HEK293 (cell line): ENCODE measurements around the gene LST1.

ENCODE experiments used
- CTCF ChIA-PET: fragments of 350-600 bp; formaldehyde crosslinking; extraction: SDS; loops from one replicate; lab custom pipeline; 2021; ENCODE audit warnings: antibody characterized with exemption; lab: Yijun Ruan, JAX
- POLR2A ChIA-PET: fragments of 300-600 bp; formaldehyde crosslinking; extraction: SDS; loops from one replicate; lab custom pipeline; 2020; ENCODE audit warnings: antibody characterized with exemption, inconsistent platforms; lab: Yijun Ruan, JAX
- H3K27ac ChIP-seq: fragments of 200-500 bp; sonication (Bioruptor generic); 2 replicates; pipeline ENCODE4 v1.5.1; 2014; ENCODE audit warnings: low read depth, low read length, control low read depth, inconsistent platforms; ENCODE audit errors: extremely low read depth
- H3K36me3 ChIP-seq, 2 experiments: fragments of 200-500 bp in 1 of 2; sonication (Bioruptor generic) in 1 of 2; 1 replicate in 1 of 2; 2 replicates in 1 of 2; pipeline ENCODE4 v1.5.1; 2014 to 2017; ENCODE audit warnings: inconsistent platforms in 2 of 2, low read length in 2 of 2; ENCODE audit not compliant: control insufficient read depth in 2 of 2, insufficient read depth in 1 of 2
- H3K4me1 ChIP-seq: fragments of 200-500 bp; sonication (Bioruptor generic); 2 replicates; pipeline ENCODE4 v1.5.1; 2014; ENCODE audit warnings: mild to moderate bottlenecking, low read length, inconsistent platforms; ENCODE audit not compliant: control insufficient read depth, insufficient read depth
- H3K4me3 ChIP-seq: 2 replicates; pipeline ENCODE4 v1.5.1; 2011; ENCODE audit warnings: low read depth, mild to moderate bottlenecking, control low read depth, low read length, moderate library complexity
- H3K9me3 ChIP-seq: fragments of 200-500 bp; sonication (Bioruptor generic); 2 replicates; pipeline ENCODE4 v1.5.1; 2014; ENCODE audit warnings: low read depth, low read length, inconsistent platforms; ENCODE audit not compliant: control insufficient read depth, insufficient read depth
- GFI1B ChIP-seq: fragments of 450-650 bp; formaldehyde crosslinking; IDR thresholded peaks from 2 replicates; pipeline ENCODE4 v1.5.1; 2016; ENCODE audit warnings: missing biosample characterization, missing genetic modification characterization
- GLI4 ChIP-seq: fragments of 450-650 bp; formaldehyde crosslinking; IDR thresholded peaks from 2 replicates; pipeline ENCODE4 v1.5.1; 2016; ENCODE audit warnings: missing biosample characterization, missing genetic modification characterization
- GLIS2 ChIP-seq: fragments of 450-650 bp; formaldehyde crosslinking; IDR thresholded peaks from 2 replicates; pipeline ENCODE4 v1.5.1; 2016; ENCODE audit warnings: missing biosample characterization, missing genetic modification characterization
- PBX3 ChIP-seq: sonication (generic); formaldehyde crosslinking; IDR thresholded peaks from 2 replicates; pipeline ENCODE4 v1.8.1; 2022; ENCODE audit warnings: mild to moderate bottlenecking, moderate library complexity, missing genetic modification reagents
- SETDB1 ChIP-seq: IDR thresholded peaks from one replicate; pipeline ENCODE4 v1.6.1; 2017; ENCODE audit warnings: mild to moderate bottlenecking, low read length, moderate library complexity, mixed read lengths; ENCODE audit not compliant: insufficient read length
- SP2 ChIP-seq: fragments of 450-650 bp; formaldehyde crosslinking; IDR thresholded peaks from 2 replicates; pipeline ENCODE4 v1.5.1; 2016; ENCODE audit warnings: missing biosample characterization, missing genetic modification characterization
- SP3 ChIP-seq: fragments of 450-650 bp; formaldehyde crosslinking; IDR thresholded peaks from 2 replicates; pipeline ENCODE4 v1.5.1; 2016; ENCODE audit warnings: missing biosample characterization, missing genetic modification characterization
- TCF7L2 ChIP-seq: IDR thresholded peaks from 2 replicates; pipeline ENCODE4 v1.6.1; 2011; ENCODE audit warnings: low read depth, mild to moderate bottlenecking, inconsistent platforms, low read length, moderate library complexity, borderline replicate concordance
- YY2 ChIP-seq: fragments of 450-650 bp; formaldehyde crosslinking; IDR thresholded peaks from 2 replicates; pipeline ENCODE4 v1.5.1; 2016; ENCODE audit warnings: missing biosample characterization, missing genetic modification characterization
- ZBTB17 ChIP-seq: fragments of 450-650 bp; formaldehyde crosslinking; IDR thresholded peaks from 2 replicates; pipeline ENCODE4 v1.5.1; 2016; ENCODE audit warnings: missing biosample characterization, missing genetic modification characterization
- ZBTB20 ChIP-seq: fragments of 450-650 bp; formaldehyde crosslinking; IDR thresholded peaks from 2 replicates; pipeline ENCODE4 v1.5.1; 2016; ENCODE audit warnings: missing biosample characterization, missing genetic modification characterization
- ZFP69B ChIP-seq: fragments of 450-650 bp; formaldehyde crosslinking; IDR thresholded peaks from 2 replicates; pipeline ENCODE4 v1.5.1; 2016; ENCODE audit warnings: missing biosample characterization, missing genetic modification characterization
- ZNF112 ChIP-seq: fragments of 450-650 bp; formaldehyde crosslinking; IDR thresholded peaks from 2 replicates; pipeline ENCODE4 v1.5.0; 2017; ENCODE audit warnings: missing biosample characterization, missing genetic modification characterization
- ZNF157 ChIP-seq: fragments of 450-650 bp; formaldehyde crosslinking; IDR thresholded peaks from 2 replicates; pipeline ENCODE4 v1.5.1; 2016; ENCODE audit warnings: missing biosample characterization, missing genetic modification characterization
- ZNF184 ChIP-seq: fragments of 450-650 bp; IDR thresholded peaks from 2 replicates; pipeline ENCODE4 v1.5.1; 2018; ENCODE audit warnings: missing biosample characterization, mild to moderate bottlenecking, missing genetic modification characterization
- ZNF248 ChIP-seq: fragments of 450-650 bp; formaldehyde crosslinking; IDR thresholded peaks from 2 replicates; pipeline ENCODE4 v1.5.1; 2017; ENCODE audit warnings: missing biosample characterization, missing genetic modification characterization
- ZNF433 ChIP-seq: fragments of 450-650 bp; formaldehyde crosslinking; IDR thresholded peaks from 2 replicates; pipeline ENCODE4 v1.5.1; 2016; ENCODE audit warnings: missing biosample characterization, missing genetic modification characterization, low read depth
- ZNF473 ChIP-seq: fragments of 450-650 bp; formaldehyde crosslinking; IDR thresholded peaks from 2 replicates; pipeline ENCODE4 v1.5.1; 2017; ENCODE audit warnings: missing biosample characterization, missing genetic modification characterization
- ZNF510 ChIP-seq: fragments of 450-650 bp; formaldehyde crosslinking; IDR thresholded peaks from 2 replicates; pipeline ENCODE4 v1.5.1; 2018; ENCODE audit warnings: mild to moderate bottlenecking, missing genetic modification characterization, missing biosample characterization; ENCODE audit not compliant: insufficient replicate concordance
- ZNF529 ChIP-seq: fragments of 450-650 bp; formaldehyde crosslinking; IDR thresholded peaks from 2 replicates; pipeline ENCODE4 v1.5.1; 2017; ENCODE audit warnings: missing genetic modification characterization, missing biosample characterization; ENCODE audit not compliant: insufficient replicate concordance
- ZNF544 ChIP-seq: fragments of 450-650 bp; formaldehyde crosslinking; IDR thresholded peaks from 2 replicates; pipeline ENCODE4 v1.5.0; 2017; ENCODE audit warnings: missing biosample characterization, missing genetic modification characterization
- ZNF555 ChIP-seq: fragments of 450-650 bp; formaldehyde crosslinking; conservative IDR thresholded peaks from 2 replicates; pipeline ENCODE4 v1.5.1; 2017; ENCODE audit warnings: missing biosample characterization, mild to moderate bottlenecking, missing genetic modification characterization, inconsistent platforms
- ZNF596 ChIP-seq: fragments of 450-650 bp; IDR thresholded peaks from 2 replicates; pipeline ENCODE4 v1.5.0; 2018; ENCODE audit warnings: missing biosample characterization, mild to moderate bottlenecking, missing genetic modification characterization, moderate library complexity
- ZNF623 ChIP-seq: fragments of 450-650 bp; formaldehyde crosslinking; IDR thresholded peaks from 2 replicates; pipeline ENCODE4 v1.5.1; 2016; ENCODE audit warnings: missing biosample characterization, missing genetic modification characterization
- TF ChIP-seq, protein P1 (sequence below): fragments of 450-650 bp; formaldehyde crosslinking; IDR thresholded peaks from 2 replicates; pipeline ENCODE4 v1.5.1; 2016; ENCODE audit warnings: missing biosample characterization, missing genetic modification characterization, low read depth
- TF ChIP-seq, protein P2 (sequence below): fragments of 450-650 bp; formaldehyde crosslinking; IDR thresholded peaks from 2 replicates; pipeline ENCODE4 v1.5.1; 2017; ENCODE audit warnings: missing biosample characterization, missing genetic modification characterization
- TF ChIP-seq, protein P3 (sequence below): fragments of 450-650 bp; formaldehyde crosslinking; IDR thresholded peaks from 2 replicates; pipeline ENCODE4 v1.5.1; 2016; ENCODE audit warnings: missing biosample characterization, missing genetic modification characterization

LST1 gene

GRCh38 chr6:31544676-31545075, 41.4 kb upstream of the LST1 start (continued):
- TF ChIP-seq GLI4 (tag by site-specific recombination) (no peak), TCF7L2 (no peak), ZNF248 (tag by site-specific recombination) (no peak), SP3 (tag by site-specific recombination) (no peak)
- TF ChIP-seq, all 188 proteins: peak for 0

DNA sequence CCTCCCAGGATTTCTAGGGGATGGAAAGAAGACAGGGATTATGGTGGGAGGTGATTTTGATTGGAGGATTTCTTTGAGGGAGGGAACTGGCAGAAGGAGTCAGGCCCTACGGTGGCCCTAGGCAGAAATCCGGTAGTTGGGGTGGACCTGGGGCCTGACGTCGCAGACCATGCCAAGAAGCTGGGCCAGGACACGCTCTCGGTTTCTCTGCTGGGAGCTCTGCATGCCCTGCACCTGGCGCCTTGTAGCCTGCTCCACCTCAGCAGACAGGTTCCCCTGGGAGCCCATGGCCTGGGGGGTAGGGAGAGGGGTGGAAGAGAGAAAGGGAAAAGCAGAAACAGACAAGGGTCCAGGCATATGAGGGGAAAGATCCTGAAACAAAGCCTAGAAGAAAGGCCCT, 40.8 kb upstream of the LST1 start:
- TF ChIP-seq ZNF623 (tag by site-specific recombination) (no peak), ZBTB20 (no peak), ZNF157 (no peak), SP2 (tag by site-specific recombination) (peak; percentile 43)
- TF ChIP-seq, protein P1, sequence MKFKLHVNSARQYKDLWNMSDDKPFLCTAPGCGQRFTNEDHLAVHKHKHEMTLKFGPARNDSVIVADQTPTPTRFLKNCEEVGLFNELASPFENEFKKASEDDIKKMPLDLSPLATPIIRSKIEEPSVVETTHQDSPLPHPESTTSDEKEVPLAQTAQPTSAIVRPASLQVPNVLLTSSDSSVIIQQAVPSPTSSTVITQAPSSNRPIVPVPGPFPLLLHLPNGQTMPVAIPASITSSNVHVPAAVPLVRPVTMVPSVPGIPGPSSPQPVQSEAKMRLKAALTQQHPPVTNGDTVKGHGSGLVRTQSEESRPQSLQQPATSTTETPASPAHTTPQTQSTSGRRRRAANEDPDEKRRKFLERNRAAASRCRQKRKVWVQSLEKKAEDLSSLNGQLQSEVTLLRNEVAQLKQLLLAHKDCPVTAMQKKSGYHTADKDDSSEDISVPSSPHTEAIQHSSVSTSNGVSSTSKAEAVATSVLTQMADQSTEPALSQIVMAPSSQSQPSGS (tag by site-specific recombination), result no peak
- no peak overlapping the region for H3K27ac ChIP-seq
- peaks cover 2% of the 10 kb centered on the region; the same call in 1 of the 2 replicates for H3K4me1 ChIP-seq
- ChIA-PET CTCF (interaction anchor here (1.5 to 13.9 kb wide), 4 partner anchors 37 to 78 kb away, joined by 3 to 431 read pairs (median 35); partner anchors contain the start of genes LST1, LTB and NCR3), POLR2A (interaction anchor here (0.6 to 3.1 kb wide), 2 partner anchors 129 to 282 kb away, joined by 4 to 20 read pairs; partner anchors contain the start of gene HSPA1B)
- H3K4me3 ChIP-seq, result no peak overlapping the region
- peaks cover 16 to 32% of the 10 kb centered on the region in 2 experiments; a peak in 2 of 3 replicates for H3K36me3 ChIP-seq
- H3K9me3 ChIP-seq, result no peaks in the 10 kb centered on the region

DNA sequence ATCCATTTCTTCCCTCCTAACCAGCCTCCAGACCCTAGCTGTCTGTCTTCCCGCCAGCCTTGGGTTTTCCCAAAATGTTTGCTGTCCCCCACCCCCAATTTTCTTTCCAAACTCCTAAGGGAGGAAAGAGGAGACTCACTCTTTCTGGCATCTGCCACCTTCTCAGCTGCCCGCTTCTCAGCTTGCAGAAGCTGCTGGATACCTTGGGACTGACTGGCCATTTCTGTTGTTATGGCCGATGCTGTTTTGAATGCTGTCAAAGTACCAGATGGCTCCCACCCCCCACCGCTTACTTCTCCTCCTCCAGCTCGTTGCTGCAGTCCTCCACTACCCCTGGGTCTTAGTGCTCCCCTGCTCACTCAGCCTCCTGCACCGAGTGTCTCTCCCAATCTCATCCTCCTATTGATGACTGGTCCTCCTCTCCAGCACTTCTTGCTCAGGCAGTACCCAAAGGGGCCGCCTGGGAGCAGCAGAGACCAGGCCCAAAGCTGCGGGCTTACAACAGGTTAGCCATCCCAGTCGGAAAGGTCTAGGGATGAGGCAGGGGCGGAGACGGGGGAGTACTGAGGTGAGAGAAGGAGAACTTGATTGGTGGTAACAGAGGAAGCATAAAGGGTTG, 39.6 kb upstream of the LST1 start, which contains the start of gene ATP6V1G2:
ATP6V1G2 (minus strand) TSS at position 270 of the 619 bp plus-strand sequence; CDS start at position 221, 49 bp downstream.
- CTCF ChIA-PET, result interaction anchor here (0.5 to 13.9 kb wide), 34 partner anchors 10 to 696 kb away, joined by 3 to 431 read pairs (median 4); partner anchors contain the start of genes APOM, BAG6, HSPA1B and LST1
- peak within 1 kb of the TSS; percentile 50 for H3K27ac ChIP-seq
- H3K4me3 ChIP-seq, result peak within 1 kb of the TSS; percentile 47
- H3K36me3 ChIP-seq, result peaks cover 18 to 34% of the 10 kb centered on the region in 2 experiments; a peak in 2 of 3 replicates
- peaks cover 2% of the 10 kb centered on the region; the same call in 1 of the 2 replicates for H3K4me1 ChIP-seq
- H3K9me3 ChIP-seq, result no peaks in the 10 kb centered on the region
- POLR2A ChIA-PET, result interaction anchor here (0.6 to 3.1 kb wide), 24 partner anchors 9 to 316 kb away, joined by 3 to 20 read pairs (median 4); partner anchors contain the start of genes ABHD16A, BAG6, C6orf47 and GPANK1
- TF ChIP-seq ZNF544 (tag by site-specific recombination) (no peak), ZNF596 (tag by site-specific recombination) (no peak), ZNF510 (no peak), ZFP69B (0 out of 2 replicates have a peak, but pooled peaks have one; percentile 31), YY2 (peak; percentile 79), ZBTB17 (tag by site-specific recombination) (peak; percentile 87), GFI1B (tag by site-specific recombination) (no peak), ZNF433 (no peak), ZNF529 (no peak), ZNF248 (tag by site-specific recombination) (no peak), ZNF555 (tag by site-specific recombination) (no peak), GLIS2 (tag by site-specific recombination) (peak; percentile 75), PBX3 (CRISPR knock-in tag) (no peak), SETDB1 (no peak), ZNF112 (tag by site-specific recombination) (no peak), ZNF184 (no peak), ZNF473 (no peak)
- TF ChIP-seq, protein P2, sequence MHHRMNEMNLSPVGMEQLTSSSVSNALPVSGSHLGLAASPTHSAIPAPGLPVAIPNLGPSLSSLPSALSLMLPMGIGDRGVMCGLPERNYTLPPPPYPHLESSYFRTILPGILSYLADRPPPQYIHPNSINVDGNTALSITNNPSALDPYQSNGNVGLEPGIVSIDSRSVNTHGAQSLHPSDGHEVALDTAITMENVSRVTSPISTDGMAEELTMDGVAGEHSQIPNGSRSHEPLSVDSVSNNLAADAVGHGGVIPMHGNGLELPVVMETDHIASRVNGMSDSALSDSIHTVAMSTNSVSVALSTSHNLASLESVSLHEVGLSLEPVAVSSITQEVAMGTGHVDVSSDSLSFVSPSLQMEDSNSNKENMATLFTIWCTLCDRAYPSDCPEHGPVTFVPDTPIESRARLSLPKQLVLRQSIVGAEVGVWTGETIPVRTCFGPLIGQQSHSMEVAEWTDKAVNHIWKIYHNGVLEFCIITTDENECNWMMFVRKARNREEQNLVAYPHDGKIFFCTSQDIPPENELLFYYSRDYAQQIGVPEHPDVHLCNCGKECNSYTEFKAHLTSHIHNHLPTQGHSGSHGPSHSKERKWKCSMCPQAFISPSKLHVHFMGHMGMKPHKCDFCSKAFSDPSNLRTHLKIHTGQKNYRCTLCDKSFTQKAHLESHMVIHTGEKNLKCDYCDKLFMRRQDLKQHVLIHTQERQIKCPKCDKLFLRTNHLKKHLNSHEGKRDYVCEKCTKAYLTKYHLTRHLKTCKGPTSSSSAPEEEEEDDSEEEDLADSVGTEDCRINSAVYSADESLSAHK (tag by site-specific recombination), result no peak
- TF ChIP-seq, protein P3, sequence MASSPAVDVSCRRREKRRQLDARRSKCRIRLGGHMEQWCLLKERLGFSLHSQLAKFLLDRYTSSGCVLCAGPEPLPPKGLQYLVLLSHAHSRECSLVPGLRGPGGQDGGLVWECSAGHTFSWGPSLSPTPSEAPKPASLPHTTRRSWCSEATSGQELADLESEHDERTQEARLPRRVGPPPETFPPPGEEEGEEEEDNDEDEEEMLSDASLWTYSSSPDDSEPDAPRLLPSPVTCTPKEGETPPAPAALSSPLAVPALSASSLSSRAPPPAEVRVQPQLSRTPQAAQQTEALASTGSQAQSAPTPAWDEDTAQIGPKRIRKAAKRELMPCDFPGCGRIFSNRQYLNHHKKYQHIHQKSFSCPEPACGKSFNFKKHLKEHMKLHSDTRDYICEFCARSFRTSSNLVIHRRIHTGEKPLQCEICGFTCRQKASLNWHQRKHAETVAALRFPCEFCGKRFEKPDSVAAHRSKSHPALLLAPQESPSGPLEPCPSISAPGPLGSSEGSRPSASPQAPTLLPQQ (tag by site-specific recombination), result peak; percentile 10; the same call in 1 of the 2 replicates
